Fibroblast of lung (primary cell): ENCODE measurements around the gene UAP1. TPM values are rescaled to one million over a fixed set of nuclear protein-coding genes. Genes with fewer than 3 reads are reported as not detected.
A peak's percentile ranks its signal among the peaks of the same experiment; 100 is the strongest.

ENCODE experiments used
- DNase-seq, 2 donors: peaks; one replicate each; pipeline versions ENCODE4 v3.0.0 to v3.0.0-alpha.2; 2010; ENCODE audit warnings: low read depth in 2 of 2
- H2AFZ ChIP-seq: 2 replicates; pipeline ENCODE4 v1.5.1; 2012; ENCODE audit warnings: low read length, control low read depth, inconsistent platforms
- H3K27ac ChIP-seq: 2 replicates; pipeline ENCODE4 v1.5.1; 2011; ENCODE audit warnings: low read length, control low read depth; ENCODE audit not compliant: insufficient read depth
- H3K27me3 ChIP-seq: 2 replicates; pipeline ENCODE4 v1.5.1; 2011; ENCODE audit warnings: mild to moderate bottlenecking, low read length; ENCODE audit not compliant: control insufficient read depth, insufficient read depth
- H3K36me3 ChIP-seq: 2 replicates; pipeline ENCODE4 v1.5.1; 2011; ENCODE audit warnings: low read length; ENCODE audit not compliant: control insufficient read depth, insufficient read depth
- H3K4me1 ChIP-seq: 2 replicates; pipeline ENCODE4 v1.5.1; 2011; ENCODE audit warnings: low read length; ENCODE audit not compliant: control insufficient read depth, insufficient read depth; ENCODE audit errors: extremely low read depth
- H3K4me2 ChIP-seq: 2 replicates; pipeline ENCODE4 v1.5.1; 2011; ENCODE audit warnings: low read length, control low read depth; ENCODE audit not compliant: insufficient read depth; ENCODE audit errors: extremely low read depth
- H3K4me3 ChIP-seq, 4 experiments: fragments of 200-600 bp in 1 of 4; sonication (generic) in 1 of 4; replicated peaks in 1 of 4; 2 replicates each; pipeline ENCODE4 v1.5.1; 2011 to 2016; ENCODE audit warnings: low read length in 4 of 4, low read depth in 3 of 4, mild to moderate bottlenecking in 3 of 4, control low read depth in 2 of 4, inconsistent platforms in 1 of 4, mixed read lengths in 1 of 4; ENCODE audit not compliant: insufficient read depth in 1 of 4; ENCODE audit errors: control extremely low read depth in 1 of 4
- H3K79me2 ChIP-seq: 2 replicates; pipeline ENCODE4 v1.5.1; 2012; ENCODE audit warnings: mild to moderate bottlenecking, low read length, inconsistent platforms; ENCODE audit not compliant: control insufficient read depth, insufficient read depth
- H3K9ac ChIP-seq: 2 replicates; pipeline ENCODE4 v1.5.1; 2011; ENCODE audit warnings: mild to moderate bottlenecking, low read length, control low read depth; ENCODE audit not compliant: insufficient read depth
- H3K9me3 ChIP-seq: 2 replicates; pipeline ENCODE4 v1.5.1; 2012; ENCODE audit warnings: low read depth, low read length; ENCODE audit not compliant: control insufficient read depth, insufficient read depth
- H4K20me1 ChIP-seq: 2 replicates; pipeline ENCODE4 v1.5.1; 2011; ENCODE audit warnings: low read length; ENCODE audit not compliant: control insufficient read depth, insufficient read depth; ENCODE audit errors: extremely low read depth
- CTCF ChIP-seq, 2 donors: IDR thresholded peaks in 1 of 2; conservative IDR thresholded peaks in 1 of 2; 1 replicate in 1 of 2; 2 replicates in 1 of 2; pipeline ENCODE4 v1.5.1; 2011 to 2012; ENCODE audit warnings: low read length in 2 of 2, control low read depth in 1 of 2, inconsistent platforms in 1 of 2, low read depth in 1 of 2, mild to moderate bottlenecking in 1 of 2
- EZH2 ChIP-seq: IDR thresholded peaks from 2 replicates; pipeline ENCODE4 v1.5.1; 2012; ENCODE audit warnings: low read length, control low read depth, mild to moderate bottlenecking; ENCODE audit errors: missing control alignments
- polyA plus RNA-seq, 2 donors: library from polyadenylated mRNA; depleted of rRNA in 1 of 2; stranded (reverse) in 1 of 2; unstranded in 1 of 2; fragments of >200 nt; gene quantifications; 2 replicates each; pipeline ENCODE4 v1.2.1, GENCODE V29; 2011 to 2012; ENCODE audit warnings: missing spikeins in 1 of 2
- total RNA-seq: library from RNA; depleted of rRNA; stranded (reverse); fragments of >200 nt; gene quantifications from 2 replicates; pipeline ENCODE4 v1.2.1, GENCODE V29; 2014

The UAP1 gene
- total and polyA plus RNA-seq, 2 donors (not counting 1 experiment from before 2014, with no cell fraction given), result 81.9 to 108 TPM

GRCh38 chr1:162621256-162621655 lies 59.7 kb downstream of the UAP1 start:
- Histone ChIP-seq H3K4me2 (no peak overlapping the region), H3K36me3 (no peaks in the 10 kb centered on the region), H4K20me1 (no peaks in the 10 kb centered on the region), H3K9me3 (no peaks in the 10 kb centered on the region), H3K27ac (no peak overlapping the region), H3K4me3 (no peak overlapping the region), H2AFZ (no peak overlapping the region), H3K4me1 (peaks cover under 1% of the 10 kb centered on the region), H3K79me2 (no peaks in the 10 kb centered on the region), H3K9ac (no peak overlapping the region), H3K27me3 (no peaks in the 10 kb centered on the region)
- DNase-seq, result no peak
- TF ChIP-seq CTCF (conservative IDR thresholded peaks at IDR 0.05 in 1 of 2, IDR thresholded peaks at IDR 0.05 in 1 of 2; ENCODE audit: low read depth in 1 of 2, low read length in 2 of 2), result no peak
- TF ChIP-seq EZH2, result no peak

GRCh38 chr1:162625679-162626078 lies 64.2 kb downstream of the UAP1 start:
- H3K27me3 ChIP-seq, result no peaks in the 10 kb centered on the region
- H2AFZ ChIP-seq, result no peak overlapping the region
- no peaks in the 10 kb centered on the region for H4K20me1 ChIP-seq
- no peaks in the 10 kb centered on the region for H3K9me3 ChIP-seq
- no peaks in the 10 kb centered on the region for H3K79me2 ChIP-seq
- H3K9ac ChIP-seq, result no peak overlapping the region
- no peak overlapping the region for H3K4me2 ChIP-seq
- DNase-seq, result no peak
- TF ChIP-seq EZH2, result no peak
- TF ChIP-seq CTCF (conservative IDR thresholded peaks at IDR 0.05 in 1 of 2, IDR thresholded peaks at IDR 0.05 in 1 of 2; ENCODE audit: low read depth in 1 of 2, low read length in 2 of 2), result no peak
- no peak overlapping the region for H3K4me3 ChIP-seq
- peaks cover 22% of the 10 kb centered on the region for H3K4me1 ChIP-seq
- no peak overlapping the region for H3K27ac ChIP-seq
- no peaks in the 10 kb centered on the region for H3K36me3 ChIP-seq

- Histone ChIP-seq H3K4me2 (peak overlapping the region; percentile 95), H3K4me1 (peaks cover 26% of the 10 kb centered on the region), H3K9ac (no peak overlapping the region), H3K9me3 (no peaks in the 10 kb centered on the region), H3K27me3 (no peaks in the 10 kb centered on the region), H3K36me3 (no peaks in the 10 kb centered on the region), H3K79me2 (no peaks in the 10 kb centered on the region), H3K27ac (peak overlapping the region; percentile 24), H2AFZ (peak overlapping the region; percentile 53), H3K4me3 (peak overlapping the region in 2 of 4 experiments; percentile 40 to 41), H4K20me1 (no peaks in the 10 kb centered on the region)
- TF ChIP-seq EZH2 (no peak), CTCF (conservative IDR thresholded peaks at IDR 0.05 in 1 of 2, IDR thresholded peaks at IDR 0.05 in 1 of 2; ENCODE audit: low read depth in 1 of 2, low read length in 2 of 2) (no peak)
- DNase-seq, result no peak
These were observed 64.6 kb downstream of the UAP1 start for GRCh38 chr1:162626094-162626493.
